Measurements from ENCODE around the gene PLXNB1.
"Not testable (repeated sequence)": the region's sequence is repeated elsewhere in the genome, so short reads cannot be mapped to it uniquely, and the experiment has no call there.

The PLXNB1 gene

DNA sequence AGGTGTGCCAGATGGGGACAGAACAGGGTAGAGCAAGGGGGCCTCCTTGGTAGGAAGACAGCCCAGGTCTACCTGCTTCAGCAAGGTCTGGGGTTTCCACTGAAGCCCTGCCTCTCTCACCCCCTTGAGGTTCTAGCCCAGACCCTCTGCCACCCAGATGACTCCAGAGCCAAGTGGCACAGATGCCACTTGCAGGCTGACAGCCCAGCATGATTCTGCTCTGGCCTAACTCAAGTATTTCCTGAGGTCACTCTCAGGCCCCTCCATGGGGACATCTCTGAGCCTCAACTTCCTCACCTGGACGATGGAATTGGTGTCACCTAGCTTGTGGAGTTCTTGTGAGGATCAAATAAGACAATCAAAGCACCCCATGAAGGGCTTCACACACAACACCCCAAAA, 23.9 kb downstream of the PLXNB1 start:
- no peak overlapping the region for H3K4me3 ChIP-seq (ENCODE audit: low read depth, low read length)
- TF ChIP-seq CTCF (IDR thresholded peaks at IDR 0.05; ENCODE audit: borderline replicate concordance, insufficient read depth, low read depth, low read length): no peak

DNA sequence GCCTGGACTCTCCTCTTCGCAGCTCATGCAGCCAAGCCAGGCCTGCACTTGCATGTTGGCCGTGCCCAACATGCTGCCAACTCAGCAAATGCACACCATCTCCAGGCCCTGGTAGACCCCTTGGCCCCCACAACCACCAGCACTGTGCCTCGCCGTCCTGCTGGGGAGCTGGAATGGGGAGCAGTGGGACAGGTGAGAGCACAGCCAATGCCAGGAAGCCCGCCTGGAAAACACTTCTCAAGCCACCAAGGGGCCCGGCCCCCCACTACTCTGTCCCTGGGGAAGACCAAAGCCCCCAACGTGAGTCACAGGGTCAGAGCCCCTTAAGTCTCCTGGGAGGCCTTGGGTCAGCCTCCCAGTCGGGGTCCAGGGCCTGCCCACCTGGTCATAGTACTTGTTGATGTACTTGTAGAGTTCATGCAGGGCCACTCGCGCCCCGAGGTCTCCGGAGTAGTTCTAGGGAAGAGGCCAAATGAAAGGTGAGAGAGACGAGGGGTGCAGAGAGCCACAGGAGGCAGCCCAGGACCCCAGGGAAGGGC, 24.5 kb downstream of the PLXNB1 start:
- H3K4me3 ChIP-seq (ENCODE audit: low read depth, low read length): no peak overlapping the region
- TF ChIP-seq CTCF (IDR thresholded peaks at IDR 0.05; ENCODE audit: borderline replicate concordance, insufficient read depth, low read depth, low read length): no peak

DNA sequence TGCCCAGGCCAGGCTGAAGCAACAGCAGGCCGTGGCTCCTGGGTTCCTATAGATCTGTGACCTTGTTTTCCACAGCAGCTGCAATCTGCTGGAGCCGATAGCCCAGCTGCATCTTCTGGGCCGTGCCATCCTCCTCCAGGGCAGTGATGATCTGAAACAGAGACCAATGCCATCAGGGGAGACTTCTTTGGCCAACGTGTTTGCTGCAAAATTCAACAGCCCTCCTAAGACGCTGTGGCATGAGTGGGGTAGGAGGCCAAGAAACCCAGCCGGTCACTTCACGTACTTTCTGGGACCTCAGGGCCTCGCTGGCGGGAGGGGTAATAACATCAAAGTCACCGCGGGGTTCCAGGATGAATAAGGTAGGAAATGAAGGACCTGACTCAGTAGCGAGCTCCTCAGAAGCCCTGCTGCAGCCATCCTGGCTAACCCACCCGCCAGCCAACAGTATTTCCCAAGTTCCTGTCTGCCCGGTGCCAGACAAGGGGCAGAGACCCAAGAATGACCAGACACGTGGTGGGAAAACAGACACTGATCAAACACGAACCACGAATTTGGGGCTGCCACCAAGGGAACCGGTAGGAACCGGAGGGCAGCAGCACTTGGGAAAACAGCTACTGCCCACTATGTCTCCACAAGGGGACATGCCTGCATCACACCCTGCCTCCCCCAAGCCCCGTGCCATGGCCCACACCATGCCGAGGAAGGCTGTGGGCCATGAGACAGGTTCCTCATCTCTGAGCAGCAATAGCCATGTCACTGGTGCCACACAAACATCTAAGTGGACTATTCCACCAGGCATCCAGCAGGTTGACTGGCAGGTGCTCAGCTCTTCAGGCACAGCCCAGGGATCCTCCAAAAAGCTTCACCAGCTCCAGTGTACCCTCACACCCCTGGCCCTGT, 25.2 kb downstream of the PLXNB1 start:
- TF ChIP-seq CTCF (IDR thresholded peaks at IDR 0.05; ENCODE audit: borderline replicate concordance, insufficient read depth, low read depth, low read length): no peak
- H3K4me3 ChIP-seq (ENCODE audit: low read depth, low read length): no peak overlapping the region

GRCh38 chr3:48403533-48404439, 26.1 kb downstream of the PLXNB1 start:
- H3K4me3 ChIP-seq (ENCODE audit: low read depth, low read length): no peak overlapping the region
- no peak for TF ChIP-seq CTCF (IDR thresholded peaks at IDR 0.05; ENCODE audit: borderline replicate concordance, insufficient read depth, low read depth, low read length)

DNA sequence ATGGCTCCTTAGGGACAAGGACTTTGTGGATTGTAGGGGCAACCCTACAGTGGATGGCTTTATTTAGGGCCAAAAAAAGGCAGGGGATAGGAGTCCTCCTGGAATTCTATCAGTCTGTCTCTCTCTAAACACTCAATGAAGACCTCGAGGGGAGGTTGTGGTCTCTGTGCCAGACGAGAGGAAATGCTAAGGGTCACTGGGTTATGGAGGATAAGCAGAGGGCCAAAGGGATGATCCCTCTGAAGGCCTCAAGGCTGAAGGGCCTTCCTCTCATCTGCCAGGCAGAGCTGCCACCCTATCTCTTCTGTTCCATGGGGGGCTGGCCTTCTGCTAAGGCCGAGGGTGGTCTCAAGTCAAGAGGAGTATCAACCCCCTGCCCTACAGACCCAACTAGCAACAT, 27.0 kb downstream of the PLXNB1 start:
- TF ChIP-seq CTCF (IDR thresholded peaks at IDR 0.05; ENCODE audit: borderline replicate concordance, insufficient read depth, low read depth, low read length): no peak
- no peak overlapping the region for H3K4me3 ChIP-seq (ENCODE audit: low read depth, low read length)

GRCh38 chr3:48402281-48402732, 27.6 kb downstream of the PLXNB1 start:
- no peak overlapping the region for H3K4me3 ChIP-seq (ENCODE audit: low read depth, low read length)
- TF ChIP-seq CTCF (IDR thresholded peaks at IDR 0.05; ENCODE audit: borderline replicate concordance, insufficient read depth, low read depth, low read length): no peak

- not testable (repeated sequence) for H3K4me3 ChIP-seq (ENCODE audit: low read depth, low read length)
Observed at GRCh38 chr3:48401434-48401901, 28.4 kb downstream of the PLXNB1 start.
